ENCODE results near the gene MMRN2. TPM values are rescaled to one million over a fixed set of nuclear protein-coding genes. Genes with fewer than 3 reads are reported as not detected.
"Not testable (repeated sequence)": the region's sequence is repeated elsewhere in the genome, so short reads cannot be mapped to it uniquely, and the experiment has no call there.

Gene MMRN2
- total and polyA plus RNA-seq, 2 experiments from 2014 or later, result 7.3 to 7.9 TPM

DNA sequence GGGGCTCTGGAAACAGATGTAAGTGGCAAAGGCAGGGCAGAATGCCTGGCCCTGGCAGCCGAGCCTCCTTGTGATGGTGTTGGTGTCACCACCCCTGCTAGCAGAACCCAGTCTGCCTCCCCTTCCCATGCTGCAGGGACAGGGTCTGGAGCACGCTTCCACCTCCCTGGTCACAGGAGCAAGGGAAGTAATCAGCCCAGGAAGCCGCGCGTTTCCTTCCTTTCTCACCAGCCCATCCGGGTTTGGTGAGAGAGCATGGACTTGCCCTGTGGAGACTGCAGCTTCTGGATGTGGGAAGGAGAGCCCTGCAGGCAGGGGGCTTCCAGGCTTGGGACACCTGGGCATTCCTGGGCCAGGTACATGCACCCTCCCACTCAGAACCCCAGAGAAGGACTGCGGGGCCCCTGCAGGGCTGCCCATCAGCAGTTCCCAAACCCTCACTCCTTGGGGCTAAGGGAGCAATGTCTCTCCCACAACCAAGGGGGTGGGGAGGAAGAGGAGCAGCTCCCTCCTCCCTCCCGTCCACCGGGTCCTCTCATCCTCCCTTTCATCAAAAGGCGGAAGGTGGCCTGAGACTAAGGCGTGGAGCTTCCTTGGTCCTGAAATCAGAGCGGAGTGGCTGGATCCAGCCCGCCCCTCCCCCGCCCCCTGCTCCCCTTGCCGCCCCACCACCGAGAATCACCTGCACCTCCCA is 1.8 kb downstream of the MMRN2 start:
- Histone ChIP-seq H3K4me1 (ENCODE audit: low read depth) (peaks cover 41% of the 10 kb centered on the region), H3K27ac (peak overlapping the region; percentile 90), H3K27me3 (no peaks in the 10 kb centered on the region), H3K9me3 (ENCODE audit: low read depth) (no peaks in the 10 kb centered on the region), H3K4me3 (no peak overlapping the region), H3K36me3 (no peaks in the 10 kb centered on the region)
- DNase-seq (ENCODE audit: low read depth in 1 of 2, low spot score in 1 of 2), result no peak
- TF ChIP-seq, protein P1, sequence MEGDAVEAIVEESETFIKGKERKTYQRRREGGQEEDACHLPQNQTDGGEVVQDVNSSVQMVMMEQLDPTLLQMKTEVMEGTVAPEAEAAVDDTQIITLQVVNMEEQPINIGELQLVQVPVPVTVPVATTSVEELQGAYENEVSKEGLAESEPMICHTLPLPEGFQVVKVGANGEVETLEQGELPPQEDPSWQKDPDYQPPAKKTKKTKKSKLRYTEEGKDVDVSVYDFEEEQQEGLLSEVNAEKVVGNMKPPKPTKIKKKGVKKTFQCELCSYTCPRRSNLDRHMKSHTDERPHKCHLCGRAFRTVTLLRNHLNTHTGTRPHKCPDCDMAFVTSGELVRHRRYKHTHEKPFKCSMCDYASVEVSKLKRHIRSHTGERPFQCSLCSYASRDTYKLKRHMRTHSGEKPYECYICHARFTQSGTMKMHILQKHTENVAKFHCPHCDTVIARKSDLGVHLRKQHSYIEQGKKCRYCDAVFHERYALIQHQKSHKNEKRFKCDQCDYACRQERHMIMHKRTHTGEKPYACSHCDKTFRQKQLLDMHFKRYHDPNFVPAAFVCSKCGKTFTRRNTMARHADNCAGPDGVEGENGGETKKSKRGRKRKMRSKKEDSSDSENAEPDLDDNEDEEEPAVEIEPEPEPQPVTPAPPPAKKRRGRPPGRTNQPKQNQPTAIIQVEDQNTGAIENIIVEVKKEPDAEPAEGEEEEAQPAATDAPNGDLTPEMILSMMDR (IDR thresholded peaks at IDR 0.05; ENCODE audit: low read depth, low read length), result no peak

DNA sequence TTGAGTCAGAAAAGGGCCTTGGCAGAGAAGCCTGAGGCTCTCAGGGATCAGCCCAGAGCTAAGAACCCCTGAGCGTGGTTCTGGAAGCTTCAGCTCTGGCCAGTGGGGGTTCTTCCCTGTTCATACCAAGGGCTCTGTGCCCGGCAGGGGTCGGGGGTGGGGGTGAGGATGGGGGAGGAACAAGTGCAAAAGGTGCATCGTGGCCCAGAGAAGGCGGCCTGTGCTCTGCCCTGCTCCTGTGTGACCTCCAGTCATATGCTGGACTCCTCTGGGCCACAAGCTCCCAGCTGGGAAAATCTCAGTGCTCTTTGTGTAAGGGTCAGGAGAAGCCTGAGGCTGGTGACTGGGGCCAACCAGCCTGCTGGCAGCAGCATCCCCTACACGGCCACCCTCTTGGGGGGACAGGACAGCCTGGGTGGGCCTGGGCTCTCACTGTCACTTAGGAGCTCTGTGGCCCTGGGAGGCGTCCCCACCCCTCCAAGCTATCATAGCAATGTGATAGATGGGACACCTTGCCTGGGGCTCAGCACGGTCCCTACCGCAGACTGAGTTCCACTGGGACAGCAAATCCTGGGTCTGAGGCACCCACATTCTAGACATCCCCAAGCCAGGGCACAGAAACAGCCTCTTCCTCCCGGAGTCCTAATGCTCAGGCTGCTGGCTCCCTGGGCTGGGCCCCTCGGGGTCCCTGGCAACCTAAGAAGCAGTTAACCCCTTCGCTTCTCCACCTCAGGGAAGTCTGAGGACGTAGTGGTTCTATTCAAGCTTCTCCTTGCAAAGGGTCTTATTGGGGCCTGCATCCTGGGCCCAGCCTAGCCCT is 2.5 kb downstream of the MMRN2 start:
- no peak for DNase-seq (ENCODE audit: low read depth in 1 of 2, low spot score in 1 of 2)

DNA sequence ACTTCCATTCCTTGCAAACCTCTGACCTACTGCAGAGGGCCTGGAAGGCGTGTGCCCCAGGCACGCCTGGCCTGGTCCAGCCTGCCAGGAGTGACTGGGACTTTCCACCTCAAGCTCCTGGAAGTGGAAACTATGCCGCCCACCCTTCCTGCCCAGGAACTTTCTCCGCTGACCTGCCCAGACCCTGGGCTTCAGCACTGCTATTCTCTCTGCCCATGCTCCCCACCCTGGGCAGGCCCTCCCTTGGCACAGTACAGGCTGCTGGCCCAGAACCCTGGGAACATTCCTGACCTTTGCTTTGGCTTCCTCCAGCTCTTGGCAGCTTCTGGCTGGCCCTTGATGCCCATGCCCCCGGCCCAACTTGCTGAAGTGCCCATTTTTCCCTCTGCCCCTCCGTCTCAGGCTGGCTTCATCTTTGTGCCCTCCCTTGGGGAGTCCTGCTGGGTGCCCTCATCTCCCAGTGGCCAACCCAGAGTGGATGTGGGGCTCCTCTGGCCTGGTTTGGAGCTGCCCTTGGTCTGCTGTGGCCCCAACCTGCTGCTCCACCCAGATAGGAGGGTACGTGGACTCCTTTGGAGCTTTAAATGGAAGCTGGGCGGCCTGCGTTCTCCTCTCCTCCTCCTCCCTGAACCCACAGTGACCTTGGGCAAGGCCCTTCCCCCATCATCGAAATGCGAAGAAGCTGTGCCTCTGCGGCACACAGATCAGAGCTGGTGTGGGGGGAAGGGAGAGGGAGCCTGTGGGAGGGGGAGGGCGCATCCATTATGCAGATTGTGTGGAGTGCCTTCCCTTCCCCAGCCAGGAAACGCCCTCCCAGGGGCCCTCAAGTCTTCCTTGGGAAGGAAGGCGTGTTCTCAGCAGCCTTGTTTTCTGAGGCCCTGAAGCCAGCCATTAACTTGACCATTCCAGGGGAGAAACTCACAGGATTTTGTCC is 3.4 kb downstream of the MMRN2 start:
- TF ChIP-seq, protein P1 (IDR thresholded peaks at IDR 0.05; ENCODE audit: low read depth, low read length), result no peak
- Histone ChIP-seq H3K4me1 (ENCODE audit: low read depth) (peaks cover 35% of the 10 kb centered on the region), H3K27ac (peak overlapping the region; percentile 90)

More for the DNA sequence above, 2.5 kb downstream of the MMRN2 start:
- no peaks in the 10 kb centered on the region for H3K9me3 ChIP-seq (ENCODE audit: low read depth)
- no peak overlapping the region for H3K4me3 ChIP-seq
- peaks cover 41% of the 10 kb centered on the region for H3K4me1 ChIP-seq (ENCODE audit: low read depth)
- H3K27ac ChIP-seq, result peak overlapping the region; percentile 90
- TF ChIP-seq, protein P1 (IDR thresholded peaks at IDR 0.05; ENCODE audit: low read depth, low read length), result no peak
- no peaks in the 10 kb centered on the region for H3K36me3 ChIP-seq
- no peaks in the 10 kb centered on the region for H3K27me3 ChIP-seq

DNA sequence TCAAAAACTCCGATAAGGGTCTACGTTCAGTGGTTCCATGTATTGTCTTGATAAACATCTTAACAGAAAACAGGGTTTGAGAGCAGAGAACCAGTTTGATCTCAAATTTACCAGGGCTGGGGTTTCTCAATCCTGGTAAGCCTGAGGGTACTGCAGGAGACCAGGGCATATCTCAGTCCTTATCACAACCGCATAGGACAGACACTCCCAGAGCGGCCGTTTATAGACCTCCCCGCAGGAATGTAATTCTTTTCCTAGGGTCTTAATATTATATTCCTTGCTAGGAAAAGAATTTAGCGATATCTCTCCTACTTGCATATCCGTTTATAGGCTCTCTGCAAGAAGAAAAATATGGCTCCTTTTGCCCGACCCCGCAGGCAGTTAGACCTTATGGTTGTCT is 4.7 kb downstream of the MMRN2 start:
- not testable (repeated sequence) for H3K27me3 ChIP-seq; DNase-seq (ENCODE audit: low read depth in 1 of 2, low spot score in 1 of 2)

More for the DNA sequence above, 3.4 kb downstream of the MMRN2 start:
- Histone ChIP-seq H3K4me3 (no peak overlapping the region), H3K27me3 (no peaks in the 10 kb centered on the region), H3K9me3 (ENCODE audit: low read depth) (no peaks in the 10 kb centered on the region), H3K36me3 (no peaks in the 10 kb centered on the region)
- DNase-seq (ENCODE audit: low read depth in 1 of 2, low spot score in 1 of 2), result peak; percentile 86 to 88

DNA sequence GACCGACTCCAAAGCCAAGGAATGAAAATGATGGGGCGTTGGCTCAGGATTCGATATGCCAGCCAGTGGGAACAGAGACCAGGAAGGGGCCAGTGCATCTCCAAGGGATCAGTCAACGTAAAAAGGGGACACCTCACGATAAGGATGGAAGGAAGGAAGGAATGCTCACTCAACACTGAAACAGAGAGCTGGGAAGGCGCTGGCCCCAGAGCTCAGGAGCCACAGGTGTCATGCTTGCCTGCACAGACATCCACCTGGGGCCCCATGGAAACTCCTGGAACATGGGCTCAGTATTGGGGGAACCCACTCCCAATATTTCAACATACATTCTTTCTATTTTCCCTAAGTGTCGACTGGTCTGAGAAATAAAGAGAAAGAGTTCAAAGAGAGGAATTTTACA is 5.3 kb downstream of the MMRN2 start:
- H3K27me3 ChIP-seq, result no peaks in the 10 kb centered on the region
- no peak for DNase-seq (ENCODE audit: low read depth in 1 of 2, low spot score in 1 of 2)
- peaks cover 27% of the 10 kb centered on the region for H3K4me1 ChIP-seq (ENCODE audit: low read depth)
- no peaks in the 10 kb centered on the region for H3K9me3 ChIP-seq (ENCODE audit: low read depth)
- no peak overlapping the region for H3K27ac ChIP-seq
- no peaks in the 10 kb centered on the region for H3K36me3 ChIP-seq
- TF ChIP-seq, protein P1 (IDR thresholded peaks at IDR 0.05; ENCODE audit: low read depth, low read length), result no peak
- no peak overlapping the region for H3K4me3 ChIP-seq

More for the DNA sequence above, 4.7 kb downstream of the MMRN2 start:
- H3K27ac ChIP-seq; H3K36me3 ChIP-seq; H3K9me3 ChIP-seq (ENCODE audit: low read depth); H3K4me3 ChIP-seq: not testable (repeated sequence)
- peaks cover 27% of the 10 kb centered on the region for H3K4me1 ChIP-seq (ENCODE audit: low read depth)

Measured in cardiac muscle cell (in vitro differentiated cells and primary cell).